HG03039 (cell line): ENCODE measurements around the gene SLC25A23.
"Not testable (repeated sequence)": the region's sequence is repeated elsewhere in the genome, so short reads cannot be mapped to it uniquely, and the experiment has no call there.

ENCODE experiments used
- ATAC-seq: cut with Tn5 transposase; IDR thresholded peaks from one replicate; pipeline ENCODE4 v1.9.1; 2021; ENCODE audit warnings: mild to moderate bottlenecking, moderate library complexity; ENCODE audit not compliant: unreplicated experiment

Gene SLC25A23

GRCh38 chr19:6406401-6406800, 53.2 kb downstream of the SLC25A23 start:
- ATAC-seq, result no peak

GRCh38 chr19:6402837-6403608, 56.6 kb downstream of the SLC25A23 start:
- no peak for ATAC-seq

GRCh38 chr19:6402058-6402457, 57.5 kb downstream of the SLC25A23 start:
- no peak for ATAC-seq

- ATAC-seq, result not testable (repeated sequence)
Observed at GRCh38 chr19:6400062-6400944, 59.3 kb downstream of the SLC25A23 start.

GRCh38 chr19:6396305-6396704, 63.3 kb downstream of the SLC25A23 start:
- no peak for ATAC-seq

- no peak for ATAC-seq
Observed at GRCh38 chr19:6394831-6395230, 64.8 kb downstream of the SLC25A23 start.

- no peak for ATAC-seq
Observed at GRCh38 chr19:6393983-6394412, 65.6 kb downstream of the SLC25A23 start.

GRCh38 chr19:6393074-6393982, 66.3 kb downstream of the SLC25A23 start, which contains the start of gene GTF2F1:
Gene GTF2F1 (minus strand): TSS chr19:6393164. CDS start chr19:6392995, 169 bp downstream.
- ATAC-seq, result peak; percentile 70

GRCh38 chr19:6392221-6393073, 67.1 kb downstream of the SLC25A23 start:
- no peak for ATAC-seq
